NCI-H748 treated with DMSO at 0.1 percent for 48 hours (cell line): ENCODE data around the gene XAGE3.
"Not testable (repeated sequence)": the region's sequence is repeated elsewhere in the genome, so short reads cannot be mapped to it uniquely, and the experiment has no call there.

Experiments
- DNase-seq: peaks from one replicate; lab custom pipeline; 2025; lab: John Stamatoyannopoulos, UW

XAGE3 gene, protein sequence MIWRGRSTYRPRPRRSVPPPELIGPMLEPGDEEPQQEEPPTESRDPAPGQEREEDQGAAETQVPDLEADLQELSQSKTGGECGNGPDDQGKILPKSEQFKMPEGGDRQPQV

DNA sequence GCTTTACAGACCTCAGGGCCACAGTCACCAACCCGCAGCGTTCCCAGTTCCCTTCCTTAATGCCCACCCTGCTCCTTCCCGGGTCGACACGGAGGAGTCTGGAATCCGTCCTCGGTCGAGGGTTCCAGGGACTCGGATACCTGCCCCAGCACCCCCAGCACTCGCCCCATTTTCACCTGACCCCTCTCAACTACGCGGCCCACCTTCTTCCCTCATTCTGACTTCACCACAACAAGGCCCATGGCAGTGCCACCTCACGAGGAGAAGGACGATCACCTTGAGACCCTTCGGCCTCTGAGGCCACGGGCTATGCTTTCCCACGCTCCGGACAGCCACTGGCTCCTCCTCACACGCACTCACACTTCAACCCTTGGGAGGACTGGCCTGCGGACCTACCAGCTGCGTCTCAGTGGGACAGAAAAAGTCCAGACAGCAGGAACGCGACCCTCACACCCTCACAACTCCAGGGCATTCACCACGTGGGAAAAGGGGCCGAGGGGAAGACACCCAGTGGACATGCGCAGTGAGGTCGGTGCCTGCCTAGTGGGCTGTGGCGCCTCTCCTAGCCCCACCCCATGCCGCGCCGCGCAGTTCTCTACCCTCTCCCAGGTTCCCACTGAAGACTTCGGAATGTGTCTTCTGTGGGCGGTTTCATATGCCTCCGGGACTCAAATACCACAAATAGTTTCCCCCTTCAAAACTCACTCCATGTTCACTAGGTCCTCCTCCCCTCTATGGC, at the start of gene XAGE3:
Gene XAGE3, minus strand, starts transcription at position 474 of the 739 bp plus-strand sequence. CDS start 950 bp downstream, outside the sequence.
- DNase-seq = no peak

- not testable (repeated sequence) for DNase-seq
Observed at GRCh38 chrX:52914704-52915103, 46.8 kb upstream of the XAGE3 start.

GRCh38 chrX:52913681-52914080, 45.8 kb upstream of the XAGE3 start:
- DNase-seq = not testable (repeated sequence)

- DNase-seq = not testable (repeated sequence)
Observed at GRCh38 chrX:52909313-52909969, 41.6 kb upstream of the XAGE3 start.

GRCh38 chrX:52907900-52908299, 40.0 kb upstream of the XAGE3 start:
- not testable (repeated sequence) for DNase-seq

DNA sequence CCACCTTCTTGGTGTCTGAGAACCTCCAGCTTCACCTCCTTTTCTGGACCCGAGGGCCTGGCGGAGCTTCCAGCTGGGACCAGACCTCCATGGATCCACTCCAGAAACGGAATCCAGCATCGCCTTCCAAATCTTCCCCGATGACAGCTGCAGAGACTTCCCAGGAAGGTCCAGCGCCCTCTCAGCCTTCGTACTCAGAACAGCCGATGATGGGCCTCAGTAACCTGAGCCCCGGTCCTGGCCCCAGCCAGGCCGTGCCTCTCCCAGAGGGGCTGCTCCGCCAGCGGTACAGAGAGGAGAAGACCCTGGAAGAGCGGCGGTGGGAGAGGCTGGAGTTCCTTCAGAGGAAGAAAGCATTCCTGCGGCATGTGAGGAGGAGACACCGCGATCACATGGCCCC, 39.3 kb upstream of the XAGE3 start:
- DNase-seq = not testable (repeated sequence)

- DNase-seq = not testable (repeated sequence)
Observed at GRCh38 chrX:52906072-52906471, 38.2 kb upstream of the XAGE3 start.

GRCh38 chrX:52905531-52905930, 37.6 kb upstream of the XAGE3 start:
- not testable (repeated sequence) for DNase-seq

- not testable (repeated sequence) for DNase-seq
Observed at GRCh38 chrX:52896855-52897709, 29.2 kb upstream of the XAGE3 start, which contains the start of gene FAM156B. FAM156B (plus strand) TSS chrX:52897330; CDS start chrX:52907226, 9,896 bp downstream.

GRCh38 chrX:52896438-52896837, 28.6 kb upstream of the XAGE3 start:
- not testable (repeated sequence) for DNase-seq

GRCh38 chrX:52888090-52888489, 20.2 kb upstream of the XAGE3 start:
- DNase-seq = not testable (repeated sequence)

DNA sequence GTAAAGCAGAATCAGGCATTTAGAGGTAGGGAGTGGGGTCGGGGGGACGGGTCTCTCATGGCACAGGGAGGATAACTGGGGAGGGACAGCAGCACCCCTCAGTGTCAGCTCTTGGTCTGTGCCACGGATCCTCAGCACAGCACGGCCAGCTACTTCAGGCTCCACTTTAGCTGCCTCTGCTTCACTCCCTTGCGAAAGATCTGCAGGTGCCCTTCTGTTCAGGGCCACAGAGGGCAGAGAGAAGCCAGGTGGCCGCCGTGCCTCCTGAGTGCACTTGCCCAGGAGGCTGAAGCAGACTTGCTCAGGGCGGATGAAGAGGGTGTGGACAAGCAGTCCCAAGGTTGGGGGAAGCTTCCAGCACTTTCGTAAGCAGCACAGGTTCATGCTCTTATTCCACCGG, 19.6 kb upstream of the XAGE3 start:
- not testable (repeated sequence) for DNase-seq

DNA sequence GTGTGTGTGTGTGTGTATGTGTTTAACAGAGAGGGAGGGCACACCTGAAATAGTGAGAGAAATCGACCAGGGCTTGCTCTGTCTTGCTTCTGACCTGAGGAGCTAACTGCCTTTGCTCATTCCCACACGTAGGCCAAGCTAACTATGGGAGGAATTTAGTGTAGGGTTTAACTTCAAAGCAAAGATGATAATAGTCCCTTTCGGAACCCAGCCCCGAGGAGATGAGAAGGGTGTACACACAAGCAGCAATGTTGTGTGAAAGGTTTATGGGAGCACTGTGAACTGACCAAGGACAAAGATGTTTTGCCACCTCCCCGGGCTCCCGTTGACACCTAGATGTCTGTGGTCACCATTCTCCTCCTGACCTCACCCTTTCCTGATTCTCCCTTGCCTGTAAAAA, 8.5 kb upstream of the XAGE3 start:
- DNase-seq = not testable (repeated sequence)

GRCh38 chrX:52875436-52875835, 7.6 kb upstream of the XAGE3 start:
- not testable (repeated sequence) for DNase-seq

GRCh38 chrX:52874661-52875060, 6.8 kb upstream of the XAGE3 start:
- no peak for DNase-seq

DNA sequence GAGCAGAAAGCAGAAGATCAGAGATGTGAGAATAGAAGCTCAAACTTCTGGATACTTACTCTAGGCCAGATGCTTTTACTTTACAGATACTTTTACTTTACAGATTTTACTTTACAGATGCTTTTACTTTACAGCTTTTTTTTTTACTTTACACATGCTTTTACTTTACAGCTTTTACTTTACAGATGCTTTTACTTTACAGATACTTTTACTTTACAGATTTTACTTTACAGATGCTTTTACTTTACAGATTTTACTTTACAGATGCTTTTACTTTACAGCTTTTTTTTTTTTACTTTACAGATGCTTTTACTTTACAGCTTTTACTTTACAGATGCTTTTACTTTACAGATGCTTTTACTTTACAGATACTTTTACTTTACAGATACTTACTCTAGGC, 5.9 kb upstream of the XAGE3 start:
- not testable (repeated sequence) for DNase-seq

GRCh38 chrX:52870046-52870445, 2.2 kb upstream of the XAGE3 start:
- no peak for DNase-seq

DNA sequence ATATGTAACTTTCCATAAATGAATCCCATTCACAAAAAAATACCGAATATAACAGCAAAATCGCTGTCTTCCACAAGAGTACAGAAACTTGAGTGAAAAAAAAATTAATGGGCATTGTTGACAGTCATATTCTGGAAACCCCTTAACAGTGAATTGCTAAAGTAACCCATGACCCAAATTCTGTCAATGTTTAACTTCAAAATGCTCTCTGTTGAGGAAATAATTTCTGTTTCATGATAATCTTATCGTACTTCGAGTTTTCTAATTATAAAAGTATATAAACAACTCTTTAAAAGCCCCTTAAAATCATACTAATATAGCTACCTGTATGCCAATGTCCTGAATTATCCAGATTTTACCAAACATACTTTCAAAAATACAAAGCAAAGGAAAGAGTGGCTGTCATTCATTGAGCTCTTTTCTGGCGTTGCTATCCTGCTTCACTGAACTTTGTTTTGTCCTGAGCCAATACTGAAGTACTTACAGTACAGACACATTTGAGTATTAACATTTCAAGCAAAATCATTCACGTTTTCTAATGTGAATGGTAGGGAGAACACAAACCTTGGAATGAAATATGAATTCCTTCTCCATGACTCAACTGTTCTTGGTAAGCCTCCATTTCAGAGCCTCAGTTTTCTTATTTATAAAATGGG, 2.4 kb downstream of the XAGE3 start:
- DNase-seq = no peak

DNA sequence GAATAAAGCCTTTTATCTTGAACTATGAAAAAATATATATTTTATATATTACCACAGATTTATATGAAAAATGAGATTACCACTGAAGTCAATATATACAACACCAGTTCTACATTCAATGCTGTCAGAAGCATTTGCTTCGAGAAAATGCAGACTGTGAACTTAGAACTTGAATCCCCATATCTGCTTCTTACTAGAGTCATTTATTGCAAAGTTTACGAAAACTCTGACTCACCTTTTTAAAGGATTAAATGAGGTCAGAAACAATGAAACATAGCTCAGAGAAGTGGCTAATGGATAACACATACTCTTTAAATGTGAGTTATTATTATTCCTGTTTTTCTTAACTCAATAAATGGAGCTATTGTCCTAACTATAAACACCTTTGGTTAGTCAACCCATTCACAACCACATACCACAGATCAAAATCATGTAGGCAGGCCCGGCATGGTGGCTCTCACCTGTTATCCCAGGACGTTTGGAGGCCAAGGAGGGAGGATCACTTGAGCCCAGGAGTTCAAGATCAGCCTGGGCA, 10.8 kb downstream of the XAGE3 start:
- not testable (repeated sequence) for DNase-seq

DNA sequence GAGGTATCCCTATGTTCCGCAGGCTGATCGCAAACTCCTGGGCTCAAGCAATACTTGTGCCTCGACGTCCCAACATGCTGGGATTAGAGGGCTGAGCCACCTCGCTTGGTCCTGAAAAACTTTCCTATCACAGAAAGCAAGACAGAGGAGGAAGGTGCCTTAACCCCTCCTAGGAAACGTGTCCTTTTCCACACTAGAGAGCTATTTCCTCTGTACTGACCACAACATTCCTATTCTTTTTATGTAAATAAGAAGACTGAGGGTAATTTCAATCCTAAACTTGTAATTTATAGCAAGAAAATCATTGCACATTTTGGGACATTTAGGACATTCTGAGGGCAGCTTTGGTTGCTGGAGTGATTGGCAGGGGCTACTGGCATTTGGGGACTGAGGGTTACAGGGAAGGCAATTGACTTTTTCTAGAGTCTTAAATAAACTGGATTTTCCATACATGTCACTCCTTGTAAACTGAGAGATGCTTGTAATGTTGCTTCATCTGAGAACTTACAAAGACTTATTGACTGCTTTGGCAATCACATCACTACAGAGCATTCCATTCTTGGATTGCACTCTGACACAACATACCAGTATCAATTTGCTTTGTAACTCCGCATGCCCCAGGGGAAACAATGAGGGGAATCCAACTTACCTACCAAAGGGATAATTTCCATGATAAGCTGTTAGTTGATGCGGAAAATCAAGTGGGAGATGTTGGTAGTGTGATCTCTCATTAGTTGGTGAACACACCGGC, 15.6 kb downstream of the XAGE3 start:
- DNase-seq = no peak
